GM12865 (cell line): ENCODE data around the gene AURKB.
A peak's percentile ranks its signal among the peaks of the same experiment; 100 is the strongest.

Experiments
- DNase-seq: peaks from one replicate; pipeline ENCODE4 v3.0.0; 2010; ENCODE audit warnings: low read depth
- H3K4me3 ChIP-seq: 2 replicates; pipeline ENCODE4 v1.5.1; 2011; ENCODE audit warnings: mild to moderate bottlenecking, low read depth, low read length, control low read depth
- TF ChIP-seq, protein P1 (sequence below): IDR thresholded peaks from 2 replicates; pipeline ENCODE4 v1.5.1; 2011; ENCODE audit warnings: low read length, control low read depth, low read depth, inconsistent platforms; ENCODE audit not compliant: insufficient read depth; ENCODE audit errors: missing control alignments

The AURKB gene

DNA sequence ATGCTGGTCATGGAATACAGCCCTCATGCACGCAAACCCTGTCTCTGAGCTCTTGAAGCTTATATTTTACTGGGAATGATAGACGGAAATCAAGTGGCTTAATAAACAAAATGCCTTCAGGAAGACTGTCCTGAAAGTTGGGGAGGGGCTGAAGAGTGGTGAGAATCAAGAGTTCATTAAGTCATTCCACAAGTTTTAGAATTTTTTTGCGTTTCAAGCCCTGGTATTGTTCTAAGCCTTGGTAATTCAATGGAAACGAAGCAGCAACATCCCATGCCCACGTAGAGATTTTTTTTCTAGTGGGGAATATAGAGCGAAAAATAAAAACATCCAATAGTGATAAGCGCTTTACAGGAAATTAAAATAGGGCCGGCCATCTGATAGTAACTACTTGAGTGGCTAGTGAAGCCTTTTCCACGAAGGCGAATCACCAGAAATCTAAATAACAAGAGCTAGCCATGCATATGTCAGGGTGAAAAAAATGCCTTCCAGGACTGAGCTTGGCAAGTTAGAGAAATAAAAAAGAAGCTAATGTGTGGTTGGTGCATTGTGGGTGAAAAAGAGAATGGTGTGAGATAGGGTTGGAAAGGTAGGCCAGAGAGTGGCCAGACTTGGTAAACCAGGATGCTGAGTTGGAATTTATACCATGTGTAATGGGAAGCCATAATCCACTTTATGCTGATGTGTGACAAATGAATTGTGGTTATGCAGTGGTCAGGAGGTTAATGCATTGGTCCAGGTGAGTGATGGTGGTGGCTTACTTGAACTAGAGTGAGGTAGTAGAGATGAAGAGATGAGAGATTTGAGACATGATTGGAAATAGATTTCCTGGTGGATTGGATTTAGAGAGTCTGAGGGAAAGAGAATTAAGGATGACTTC lies 39.5 kb upstream of the AURKB start:
- H3K4me3 ChIP-seq, result peak overlapping the region; percentile 100
- TF ChIP-seq, protein P1, sequence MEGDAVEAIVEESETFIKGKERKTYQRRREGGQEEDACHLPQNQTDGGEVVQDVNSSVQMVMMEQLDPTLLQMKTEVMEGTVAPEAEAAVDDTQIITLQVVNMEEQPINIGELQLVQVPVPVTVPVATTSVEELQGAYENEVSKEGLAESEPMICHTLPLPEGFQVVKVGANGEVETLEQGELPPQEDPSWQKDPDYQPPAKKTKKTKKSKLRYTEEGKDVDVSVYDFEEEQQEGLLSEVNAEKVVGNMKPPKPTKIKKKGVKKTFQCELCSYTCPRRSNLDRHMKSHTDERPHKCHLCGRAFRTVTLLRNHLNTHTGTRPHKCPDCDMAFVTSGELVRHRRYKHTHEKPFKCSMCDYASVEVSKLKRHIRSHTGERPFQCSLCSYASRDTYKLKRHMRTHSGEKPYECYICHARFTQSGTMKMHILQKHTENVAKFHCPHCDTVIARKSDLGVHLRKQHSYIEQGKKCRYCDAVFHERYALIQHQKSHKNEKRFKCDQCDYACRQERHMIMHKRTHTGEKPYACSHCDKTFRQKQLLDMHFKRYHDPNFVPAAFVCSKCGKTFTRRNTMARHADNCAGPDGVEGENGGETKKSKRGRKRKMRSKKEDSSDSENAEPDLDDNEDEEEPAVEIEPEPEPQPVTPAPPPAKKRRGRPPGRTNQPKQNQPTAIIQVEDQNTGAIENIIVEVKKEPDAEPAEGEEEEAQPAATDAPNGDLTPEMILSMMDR, result no peak
- no peak for DNase-seq

DNA sequence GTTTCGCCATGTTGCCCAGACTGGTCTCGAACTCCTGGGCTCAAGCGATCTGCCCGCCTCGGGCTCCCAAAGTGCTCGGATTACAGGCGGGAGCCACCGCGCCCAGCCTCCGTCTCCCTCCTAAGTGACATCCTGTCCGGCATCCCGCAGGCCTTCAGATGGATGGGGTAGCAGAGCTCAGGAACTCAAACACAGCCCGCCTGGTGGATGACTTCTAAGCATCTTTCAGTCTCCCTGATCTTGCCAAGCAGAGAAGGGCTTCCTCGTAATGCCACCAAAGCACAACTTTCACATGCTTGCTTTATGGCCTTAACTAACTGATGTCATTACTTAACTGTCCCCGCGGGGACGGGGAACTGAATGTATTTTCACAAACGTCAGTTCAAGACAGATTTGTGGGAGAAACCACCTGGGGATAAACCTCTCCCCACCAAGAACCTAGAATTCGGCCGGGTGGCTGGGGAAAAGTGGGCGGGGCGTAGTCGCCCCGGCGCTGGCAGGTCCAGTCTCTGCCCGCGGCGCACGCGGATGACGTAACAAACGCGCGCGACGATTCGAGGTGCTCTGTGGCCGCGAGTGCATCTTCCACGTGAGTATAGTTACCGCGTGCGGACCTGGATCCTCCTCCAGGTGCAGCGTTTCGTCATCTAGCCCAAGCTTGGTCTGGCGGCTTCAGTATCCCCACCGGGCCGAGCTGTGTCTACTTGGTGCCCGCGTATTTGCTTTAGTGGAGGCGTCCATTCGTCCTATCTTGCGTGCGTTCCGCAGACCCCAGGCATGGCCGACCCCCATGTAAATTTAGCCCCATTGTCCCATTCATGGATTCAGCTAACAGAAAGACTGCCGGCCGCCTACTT lies 38.6 kb upstream of the AURKB start, which contains the start of gene PFAS:
Gene PFAS, plus strand, starts transcription at position 539 of the 857 bp plus-strand sequence. CDS start 4,649 bp downstream, outside the sequence.
- peak; percentile 97 for DNase-seq
- H3K4me3 ChIP-seq, result peak within 1 kb of the TSS; percentile 100
- TF ChIP-seq, protein P1, result no peak

DNA sequence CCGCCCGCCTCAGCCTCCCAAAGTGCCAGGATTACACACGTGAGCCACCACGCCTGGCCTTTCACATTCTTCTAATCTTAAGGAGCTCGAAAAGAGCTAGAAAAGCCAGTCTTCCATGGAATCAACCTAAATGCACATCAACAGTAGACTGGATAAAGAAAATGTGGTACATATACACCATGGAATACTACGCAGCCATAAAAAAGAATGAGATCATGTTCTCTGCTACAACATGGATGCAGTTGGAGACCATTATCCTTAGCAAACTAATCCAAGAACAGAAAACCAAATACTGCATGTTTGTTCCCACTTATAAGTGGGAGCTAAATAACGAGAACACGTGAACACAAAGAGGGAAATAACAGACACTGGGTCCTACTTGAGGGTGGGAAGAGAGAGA lies 34.4 kb upstream of the AURKB start:
- no peak for DNase-seq
- TF ChIP-seq, protein P1, result no peak
- H3K4me3 ChIP-seq, result no peak overlapping the region

DNA sequence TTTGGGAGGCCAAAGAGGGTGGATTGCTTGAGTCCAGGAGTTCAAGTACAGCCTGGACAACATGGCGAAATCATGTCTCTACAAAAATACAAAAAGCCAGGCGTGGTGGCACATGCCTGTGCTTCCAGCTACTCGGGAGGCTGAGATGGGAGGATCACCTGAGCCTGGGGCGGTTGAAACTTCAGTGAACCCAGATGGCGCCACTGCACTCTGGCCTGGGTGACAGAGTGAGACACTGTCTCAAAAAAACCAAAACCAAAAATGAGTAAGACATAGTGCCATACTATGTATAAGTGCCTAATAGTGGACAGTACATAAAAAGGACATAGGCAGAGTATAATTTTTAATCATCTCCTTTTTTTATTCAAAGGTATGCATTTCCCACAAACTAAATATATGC lies 33.5 kb upstream of the AURKB start:
- TF ChIP-seq, protein P1, result no peak
- no peak overlapping the region for H3K4me3 ChIP-seq
- no peak for DNase-seq

DNA sequence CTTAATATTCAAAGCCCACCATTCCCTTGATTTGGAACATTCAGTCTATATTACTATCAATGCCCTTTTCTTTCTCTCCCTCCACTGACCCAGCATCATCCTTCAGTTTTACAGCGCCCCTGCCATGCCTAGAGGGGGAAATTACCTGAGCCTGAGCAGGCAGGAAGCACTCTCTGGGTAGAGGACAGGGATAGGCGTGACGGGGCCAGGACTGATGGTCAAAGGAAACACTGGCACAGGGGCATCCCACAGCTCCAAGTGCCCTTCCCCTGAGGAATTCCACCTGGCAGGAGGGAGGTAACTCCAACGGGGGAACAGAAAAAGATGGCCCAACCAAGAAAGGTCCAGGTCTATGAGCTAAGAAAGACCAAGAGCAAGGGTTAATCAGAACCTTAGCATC lies 27.5 kb upstream of the AURKB start:
- no peak overlapping the region for H3K4me3 ChIP-seq
- no peak for DNase-seq
- TF ChIP-seq, protein P1, result no peak

DNA sequence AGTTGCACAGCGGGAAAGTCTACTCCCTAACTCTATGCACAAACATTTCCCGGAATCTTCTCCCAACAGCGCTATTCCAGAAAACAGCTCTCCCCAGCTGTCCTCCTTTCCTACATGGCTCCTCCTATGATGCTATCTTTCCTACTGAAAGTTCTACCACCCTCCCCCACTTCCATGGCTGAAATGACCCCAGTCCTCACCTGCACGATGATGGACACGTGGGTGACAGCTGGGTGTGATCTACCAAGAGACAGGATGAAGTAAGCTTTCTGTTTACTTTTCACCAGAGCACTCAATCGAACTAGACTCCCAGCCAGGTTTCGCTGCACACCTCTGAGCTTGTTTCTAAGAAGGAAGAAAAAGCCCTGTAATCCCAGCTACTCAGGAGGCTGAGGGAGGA lies 26.8 kb upstream of the AURKB start:
- TF ChIP-seq, protein P1, result no peak
- no peak overlapping the region for H3K4me3 ChIP-seq
- no peak for DNase-seq
